OCI-LY7 (cell line): Measurements from ENCODE around the gene TRAF3. TPM values are rescaled to one million over a fixed set of nuclear protein-coding genes. Genes with fewer than 3 reads are reported as not detected.
"Not testable (repeated sequence)": the region's sequence is repeated elsewhere in the genome, so short reads cannot be mapped to it uniquely, and the experiment has no call there.

ENCODE experiments used
- BruUV-seq: library from RNA; stranded (reverse); fragments of 400-500 nt; replicated peaks from 2 replicates; lab custom pipeline; 2021; lab: Mats Ljungman, UMichigan
- CTCF ChIA-PET: fragments of 300-600 bp; sonication (Branson Sonifier 250); formaldehyde crosslinking; loops from one replicate; lab custom pipeline; 2022; ENCODE audit warnings: antibody characterized with exemption; ENCODE audit not compliant: unreplicated experiment; lab: Charles Lee
- POLR2A ChIA-PET: fragments of 300-600 bp; sonication (Branson Sonifier 250); formaldehyde crosslinking; loops from one replicate; lab custom pipeline; 2022; ENCODE audit warnings: antibody characterized with exemption; lab: Charles Lee
- DNase-seq: peaks from one replicate; pipeline ENCODE4 v3.0.0-alpha.2; 2015; ENCODE audit warnings: low spot score
- H2AFZ ChIP-seq: fragments of 200-600 bp; sonication (generic), shearing (Covaris generic); 2 replicates; pipeline ENCODE4 v1.6.1; 2014; ENCODE audit warnings: mild to moderate bottlenecking, antibody characterized with exemption, low read length, moderate library complexity
- H3K27ac ChIP-seq: fragments of 200-600 bp; sonication (generic); 2 replicates; pipeline ENCODE4 v1.5.1; 2014; ENCODE audit warnings: mixed run types, low read depth, mild to moderate bottlenecking, moderate library complexity, low read length, inconsistent platforms; ENCODE audit not compliant: poor library complexity, severe bottlenecking
- H3K36me3 ChIP-seq: fragments of 200-600 bp; sonication (generic); 2 replicates; pipeline ENCODE4 v1.6.1; 2014; ENCODE audit warnings: mild to moderate bottlenecking, antibody characterized with exemption, low read length, moderate library complexity, mixed read lengths; ENCODE audit not compliant: insufficient read depth
- H3K4me1 ChIP-seq: fragments of 200-600 bp; sonication (generic); 2 replicates; pipeline ENCODE4 v1.5.1; 2014; ENCODE audit warnings: mild to moderate bottlenecking, low read length; ENCODE audit not compliant: insufficient read depth, poor library complexity, severe bottlenecking
- H3K4me2 ChIP-seq: fragments of 200-600 bp; sonication (generic); 2 replicates; pipeline ENCODE4 v1.6.1; 2014; ENCODE audit warnings: mild to moderate bottlenecking, low read length
- H3K4me3 ChIP-seq: fragments of 200-600 bp; sonication (generic); 2 replicates; pipeline ENCODE4 v1.5.1; 2014; ENCODE audit warnings: mild to moderate bottlenecking, low read depth, low read length; ENCODE audit not compliant: poor library complexity, severe bottlenecking
- H3K79me2 ChIP-seq: fragments of 200-600 bp; sonication (generic); 2 replicates; pipeline ENCODE4 v1.6.1; 2016; ENCODE audit warnings: low read depth, mild to moderate bottlenecking, low read length, moderate library complexity, mixed read lengths; ENCODE audit not compliant: insufficient read depth
- H3K9me2 ChIP-seq: fragments of 200-600 bp; sonication (generic); 2 replicates; pipeline ENCODE4 v1.6.1; 2016; ENCODE audit warnings: mild to moderate bottlenecking, low read length, mixed read lengths; ENCODE audit not compliant: insufficient read depth
- H3K9me3 ChIP-seq: fragments of 200-600 bp; sonication (generic); 2 replicates; pipeline ENCODE4 v1.6.1; 2014; ENCODE audit warnings: mild to moderate bottlenecking, mixed run types, low read length, mixed read lengths
- H4K20me1 ChIP-seq: fragments of 200-600 bp; sonication (generic); 2 replicates; pipeline ENCODE4 v1.6.1; 2014; ENCODE audit warnings: mild to moderate bottlenecking, antibody characterized with exemption, low read length, moderate library complexity, mixed read lengths; ENCODE audit not compliant: insufficient read depth
- EZH2phosphoT487 ChIP-seq: fragments of 200-600 bp; sonication (generic); IDR thresholded peaks from 2 replicates; pipeline ENCODE4 v1.6.1; 2018; ENCODE audit warnings: low read depth, borderline replicate concordance, mild to moderate bottlenecking, mixed run types, antibody characterized with exemption, low read length, moderate library complexity, mixed read lengths
- intact Hi-C: fragments of 100-400 bp; cut with micrococcal nuclease; formaldehyde crosslinking; loops from one replicate; pipeline ENCODE4 v1.10.0; 2022; ENCODE audit not compliant: unreplicated experiment
- total RNA-seq, 2 experiments: library from RNA; depleted of rRNA in 1 of 2; stranded (reverse); fragments of >200 nt in 1 of 2; shearing (Covaris generic) in 1 of 2; gene quantifications; 2 replicates each; pipeline ENCODE4 v1.2.3, GENCODE V29; 2014 to 2022
- TF ChIP-seq, protein P1 (sequence below): fragments of 200-600 bp; sonication (generic); conservative IDR thresholded peaks from 2 replicates; pipeline ENCODE4 v1.5.1; 2014; ENCODE audit warnings: mild to moderate bottlenecking, antibody characterized with exemption, low read length, moderate library complexity, mixed read lengths

TRAF3 gene
- total RNA-seq, 2 experiments from 2014 or later, result 0.82 to 2.9 TPM

DNA sequence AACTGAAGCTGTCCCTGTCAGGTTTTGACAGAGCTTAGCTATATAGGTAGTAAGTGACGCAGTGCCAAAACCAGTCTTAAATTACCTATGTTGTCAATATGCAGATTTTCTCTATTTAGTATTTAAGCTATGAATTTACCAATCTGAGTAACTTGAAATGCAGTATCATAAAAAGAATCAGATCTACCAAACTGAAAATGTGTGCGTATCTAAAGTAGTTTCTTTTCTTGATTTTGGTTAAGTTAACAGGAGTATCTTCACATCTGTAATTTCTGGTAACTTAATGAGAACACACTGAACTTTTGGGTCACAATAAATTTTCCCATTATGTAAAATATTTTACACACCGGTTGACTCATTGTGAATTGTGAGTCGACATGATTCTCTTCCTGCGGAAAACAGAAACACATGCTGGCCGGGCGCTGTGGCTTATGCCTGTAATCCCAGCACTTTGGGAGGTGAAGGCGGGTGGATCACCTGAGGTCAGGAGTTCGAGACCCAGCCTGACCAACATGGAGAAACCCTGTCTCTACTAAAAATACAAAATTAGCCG is 45.1 kb downstream of the TRAF3 start:
- no peak for DNase-seq
- no TSS peak for BruUV-seq
- no peak overlapping the region for H2AFZ ChIP-seq
- H3K4me3 ChIP-seq, result no peak overlapping the region
- no peaks in the 10 kb centered on the region for H3K4me1 ChIP-seq
- H3K9me3 ChIP-seq, result no peaks in the 10 kb centered on the region
- no peak overlapping the region for H3K4me2 ChIP-seq
- peaks cover 4% of the 10 kb centered on the region; the same call in 1 of the 2 replicates for H4K20me1 ChIP-seq
- intact Hi-C loops, result no loop called here
- no peaks in the 10 kb centered on the region for H3K79me2 ChIP-seq
- H3K36me3 ChIP-seq, result no peaks in the 10 kb centered on the region
- no peaks in the 10 kb centered on the region for H3K9me2 ChIP-seq
- no peak overlapping the region for H3K27ac ChIP-seq
- CTCF ChIA-PET, result no interaction called here
- POLR2A ChIA-PET, result interaction anchor here (0.6 to 0.7 kb wide), 2 partner anchors 15 to 223 kb away, joined by 3 read pairs; no protein-coding TSS in a partner anchor
- TF ChIP-seq, protein P1, sequence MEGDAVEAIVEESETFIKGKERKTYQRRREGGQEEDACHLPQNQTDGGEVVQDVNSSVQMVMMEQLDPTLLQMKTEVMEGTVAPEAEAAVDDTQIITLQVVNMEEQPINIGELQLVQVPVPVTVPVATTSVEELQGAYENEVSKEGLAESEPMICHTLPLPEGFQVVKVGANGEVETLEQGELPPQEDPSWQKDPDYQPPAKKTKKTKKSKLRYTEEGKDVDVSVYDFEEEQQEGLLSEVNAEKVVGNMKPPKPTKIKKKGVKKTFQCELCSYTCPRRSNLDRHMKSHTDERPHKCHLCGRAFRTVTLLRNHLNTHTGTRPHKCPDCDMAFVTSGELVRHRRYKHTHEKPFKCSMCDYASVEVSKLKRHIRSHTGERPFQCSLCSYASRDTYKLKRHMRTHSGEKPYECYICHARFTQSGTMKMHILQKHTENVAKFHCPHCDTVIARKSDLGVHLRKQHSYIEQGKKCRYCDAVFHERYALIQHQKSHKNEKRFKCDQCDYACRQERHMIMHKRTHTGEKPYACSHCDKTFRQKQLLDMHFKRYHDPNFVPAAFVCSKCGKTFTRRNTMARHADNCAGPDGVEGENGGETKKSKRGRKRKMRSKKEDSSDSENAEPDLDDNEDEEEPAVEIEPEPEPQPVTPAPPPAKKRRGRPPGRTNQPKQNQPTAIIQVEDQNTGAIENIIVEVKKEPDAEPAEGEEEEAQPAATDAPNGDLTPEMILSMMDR, result no peak
- TF ChIP-seq EZH2phosphoT487, result no peak

DNA sequence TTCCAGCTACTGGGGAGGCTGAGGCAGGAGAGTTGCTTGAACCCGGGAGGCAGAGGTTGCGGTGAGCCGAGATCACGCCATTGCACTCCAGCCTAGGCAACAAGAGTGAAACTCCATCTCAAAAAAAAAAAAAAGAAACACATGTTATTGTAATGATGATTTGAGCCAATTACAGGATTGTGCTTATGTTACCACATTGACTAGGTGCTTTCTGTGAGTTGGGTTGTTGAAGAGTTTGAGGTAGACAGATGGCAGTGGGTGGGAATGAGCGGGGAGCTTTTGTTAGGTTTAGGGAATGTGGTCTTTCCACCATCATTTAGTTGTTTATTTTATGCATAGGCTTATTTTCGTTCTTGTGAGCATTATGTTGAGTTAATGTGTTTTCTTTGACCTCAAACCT is 45.6 kb downstream of the TRAF3 start:
- H3K79me2 ChIP-seq, CTCF ChIA-PET, H3K36me3 ChIP-seq, H2AFZ ChIP-seq, H3K9me3 ChIP-seq, H3K9me2 ChIP-seq, BruUV-seq, intact Hi-C loops, H3K4me1 ChIP-seq, H4K20me1 ChIP-seq, H3K27ac ChIP-seq, H3K4me2 ChIP-seq, H3K4me3 ChIP-seq, DNase-seq: not testable (repeated sequence)
- POLR2A ChIA-PET, result interaction anchor here (0.6 to 0.7 kb wide), 2 partner anchors 14 to 307 kb away, joined by 3 to 4 read pairs; no protein-coding TSS in a partner anchor

DNA sequence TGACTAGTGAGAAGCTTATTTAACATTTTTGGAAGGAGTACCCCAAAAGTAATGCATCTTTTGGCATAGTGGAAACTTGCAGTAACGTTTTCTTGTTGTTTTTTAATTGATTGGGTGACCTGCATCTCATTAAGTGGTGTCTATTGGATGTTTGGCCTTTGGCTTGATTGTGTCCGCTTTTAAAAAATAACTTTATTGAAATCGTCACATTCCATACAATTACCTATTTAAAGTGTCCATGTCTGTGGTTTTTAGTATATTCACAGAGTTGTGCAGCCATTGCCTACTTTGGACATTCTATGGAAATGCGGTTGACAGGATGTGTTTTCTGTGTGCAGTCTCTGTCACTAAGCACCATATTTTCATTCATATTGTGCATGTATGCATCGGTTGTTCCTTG is 46.3 kb downstream of the TRAF3 start:
- no peaks in the 10 kb centered on the region for H3K4me1 ChIP-seq
- no peak for DNase-seq
- POLR2A ChIA-PET, result interaction anchor here (0.6 kb wide), 1 partner anchor 308 kb away, joined by 4 read pairs; no protein-coding TSS in a partner anchor
- CTCF ChIA-PET, result no interaction called here
- H3K36me3 ChIP-seq, result no peaks in the 10 kb centered on the region
- H4K20me1 ChIP-seq, result peaks cover 4% of the 10 kb centered on the region; the same call in 1 of the 2 replicates
- intact Hi-C loops, result no loop called here
- no peak overlapping the region for H2AFZ ChIP-seq
- no peaks in the 10 kb centered on the region for H3K9me2 ChIP-seq
- H3K4me2 ChIP-seq, result no peak overlapping the region
- no peak overlapping the region for H3K27ac ChIP-seq
- H3K4me3 ChIP-seq, result no peak overlapping the region
- BruUV-seq, result no TSS peak
- H3K9me3 ChIP-seq, result no peaks in the 10 kb centered on the region
- TF ChIP-seq EZH2phosphoT487, result no peak
- TF ChIP-seq, protein P1, result no peak
- no peaks in the 10 kb centered on the region for H3K79me2 ChIP-seq
